Measurements from ENCODE around the gene RAPSN. TPM values are rescaled to one million over a fixed set of nuclear protein-coding genes. Genes with fewer than 3 reads are reported as not detected.

RAPSN gene
- total RNA-seq, 2 experiments from 2014 or later = not detected

DNA sequence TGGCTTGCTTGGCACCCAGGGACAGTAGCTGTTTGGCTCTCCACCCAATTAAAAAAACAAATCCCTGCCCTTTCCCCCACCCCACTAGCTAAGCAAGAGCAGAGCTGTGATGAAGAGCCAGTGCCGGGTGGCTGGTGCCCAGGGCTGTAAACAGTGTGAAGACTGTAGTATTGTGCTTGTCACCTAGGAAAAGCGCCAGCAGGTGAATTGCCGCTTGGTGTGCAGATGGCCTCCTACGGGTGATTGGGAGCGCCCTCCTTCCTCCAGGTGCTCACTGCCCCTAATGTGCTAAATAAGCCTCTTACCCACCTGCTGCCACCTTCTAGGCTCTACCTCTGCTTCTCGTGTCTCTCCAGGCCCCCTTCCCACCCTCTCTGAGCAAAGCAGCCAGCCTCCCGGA is 18.4 kb upstream of the RAPSN start:
- Histone ChIP-seq H3K9me2 (ENCODE audit: insufficient read depth, low read length) (no peaks in the 10 kb centered on the region), H3K79me2 (ENCODE audit: insufficient read depth, low read depth, low read length) (no peaks in the 10 kb centered on the region), H3K27ac (ENCODE audit: low read depth, low read length, poor library complexity, severe bottlenecking) (no peak overlapping the region), H2AFZ (ENCODE audit: low read length) (no peak overlapping the region), H3K4me1 (ENCODE audit: insufficient read depth, low read length, poor library complexity, severe bottlenecking) (no peaks in the 10 kb centered on the region), H3K4me3 (ENCODE audit: low read depth, low read length, poor library complexity, severe bottlenecking) (no peak overlapping the region), H4K20me1 (ENCODE audit: insufficient read depth, low read length) (no peaks in the 10 kb centered on the region), H3K4me2 (ENCODE audit: low read length) (no peak overlapping the region), H3K9me3 (ENCODE audit: low read length) (no peaks in the 10 kb centered on the region), H3K36me3 (ENCODE audit: insufficient read depth, low read length) (peaks cover 88% of the 10 kb centered on the region)
- CTCF ChIA-PET (ENCODE audit: unreplicated experiment) = no interaction called here
- intact Hi-C loops (cut with micrococcal nuclease; ENCODE audit: unreplicated experiment) = no loop called here
- TF ChIP-seq EZH2phosphoT487 (IDR thresholded peaks at IDR 0.05; ENCODE audit: borderline replicate concordance, low read depth, low read length) (no peak), CTCF (conservative IDR thresholded peaks at IDR 0.05; ENCODE audit: low read length) (no peak)
- no peak for DNase-seq (ENCODE audit: low spot score)
- no TSS peak for BruUV-seq (replicated peaks)
- POLR2A ChIA-PET = interaction anchor here (0.5 kb wide), 1 partner anchor 9 kb away, joined by 3 read pairs; no protein-coding TSS in a partner anchor

DNA sequence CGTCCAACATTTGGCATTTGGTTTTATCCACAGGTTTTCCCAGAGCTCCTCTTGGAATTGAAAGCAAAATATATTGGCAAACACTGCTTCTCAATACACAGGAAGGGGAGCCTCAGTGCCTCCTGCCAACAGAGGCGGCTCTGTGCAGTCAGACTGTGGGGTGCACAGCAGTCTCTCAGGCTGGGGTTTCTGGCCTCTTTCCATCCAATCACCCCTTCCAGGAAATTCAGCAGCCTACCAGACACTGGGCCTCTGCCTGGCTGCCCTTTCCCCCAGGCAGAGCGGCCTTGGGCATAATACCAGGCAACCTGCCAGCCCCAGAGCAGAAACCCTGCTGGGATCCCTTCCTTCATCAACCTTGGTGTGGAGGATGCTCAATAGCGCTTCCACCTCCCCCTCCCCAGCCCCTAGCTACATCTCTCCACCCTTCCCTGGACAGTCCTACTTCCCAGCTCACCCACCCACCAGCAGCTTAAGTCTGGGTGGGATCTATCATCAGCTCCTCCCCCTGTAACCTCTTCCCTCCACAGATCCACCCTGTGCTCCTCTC is 17.8 kb upstream of the RAPSN start:
- POLR2A ChIA-PET = interaction anchor here (0.5 to 1.3 kb wide), 4 partner anchors 9 to 488 kb away, joined by 3 to 4 read pairs (median 3); no protein-coding TSS in a partner anchor
- H4K20me1 ChIP-seq (ENCODE audit: insufficient read depth, low read length) = no peaks in the 10 kb centered on the region
- H3K9me3 ChIP-seq (ENCODE audit: low read length) = no peaks in the 10 kb centered on the region
- no peaks in the 10 kb centered on the region for H3K79me2 ChIP-seq (ENCODE audit: insufficient read depth, low read depth, low read length)
- peaks cover 82% of the 10 kb centered on the region for H3K36me3 ChIP-seq (ENCODE audit: insufficient read depth, low read length)
- no peak overlapping the region for H2AFZ ChIP-seq (ENCODE audit: low read length)
- no peak overlapping the region for H3K4me2 ChIP-seq (ENCODE audit: low read length)
- no peaks in the 10 kb centered on the region for H3K9me2 ChIP-seq (ENCODE audit: insufficient read depth, low read length)
- CTCF ChIA-PET (ENCODE audit: unreplicated experiment) = no interaction called here
- H3K4me3 ChIP-seq (ENCODE audit: low read depth, low read length, poor library complexity, severe bottlenecking) = no peak overlapping the region
- H3K4me1 ChIP-seq (ENCODE audit: insufficient read depth, low read length, poor library complexity, severe bottlenecking) = no peaks in the 10 kb centered on the region
- TF ChIP-seq CTCF (conservative IDR thresholded peaks at IDR 0.05; ENCODE audit: low read length) (no peak), EZH2phosphoT487 (IDR thresholded peaks at IDR 0.05; ENCODE audit: borderline replicate concordance, low read depth, low read length) (no peak)
- no peak overlapping the region for H3K27ac ChIP-seq (ENCODE audit: low read depth, low read length, poor library complexity, severe bottlenecking)
- BruUV-seq (replicated peaks) = no TSS peak
- no peak for DNase-seq (ENCODE audit: low spot score)
- intact Hi-C loops (cut with micrococcal nuclease; ENCODE audit: unreplicated experiment) = no loop called here

GRCh38 chr11:47466201-47466600 is 17.3 kb upstream of the RAPSN start:
- Histone ChIP-seq H3K79me2 (ENCODE audit: insufficient read depth, low read depth, low read length) (no peaks in the 10 kb centered on the region), H3K4me1 (ENCODE audit: insufficient read depth, low read length, poor library complexity, severe bottlenecking) (no peaks in the 10 kb centered on the region), H2AFZ (ENCODE audit: low read length) (no peak overlapping the region), H3K9me2 (ENCODE audit: insufficient read depth, low read length) (no peaks in the 10 kb centered on the region), H3K36me3 (ENCODE audit: insufficient read depth, low read length) (peaks cover 76% of the 10 kb centered on the region), H3K4me2 (ENCODE audit: low read length) (no peak overlapping the region), H3K27ac (ENCODE audit: low read depth, low read length, poor library complexity, severe bottlenecking) (no peak overlapping the region), H3K9me3 (ENCODE audit: low read length) (no peaks in the 10 kb centered on the region), H3K4me3 (ENCODE audit: low read depth, low read length, poor library complexity, severe bottlenecking) (no peak overlapping the region), H4K20me1 (ENCODE audit: insufficient read depth, low read length) (no peaks in the 10 kb centered on the region)
- BruUV-seq (replicated peaks) = no TSS peak
- DNase-seq (ENCODE audit: low spot score) = no peak
- intact Hi-C loops (cut with micrococcal nuclease; ENCODE audit: unreplicated experiment) = no loop called here
- ChIA-PET POLR2A (interaction anchor here (0.5 to 1.3 kb wide), 4 partner anchors 13 to 487 kb away, joined by 3 to 6 read pairs (median 4); no protein-coding TSS in a partner anchor), CTCF (ENCODE audit: unreplicated experiment) (no interaction called here)
- no peak for TF ChIP-seq CTCF (conservative IDR thresholded peaks at IDR 0.05; ENCODE audit: low read length)
- TF ChIP-seq EZH2phosphoT487 (IDR thresholded peaks at IDR 0.05; ENCODE audit: borderline replicate concordance, low read depth, low read length) = no peak
